SHP77 (cell line): ENCODE data around the gene SOCS7.

Experiments
- DNase-seq, 2 experiments: peaks; one replicate each; lab custom pipeline; 2025; lab: John Stamatoyannopoulos, UW

Gene SOCS7

DNA sequence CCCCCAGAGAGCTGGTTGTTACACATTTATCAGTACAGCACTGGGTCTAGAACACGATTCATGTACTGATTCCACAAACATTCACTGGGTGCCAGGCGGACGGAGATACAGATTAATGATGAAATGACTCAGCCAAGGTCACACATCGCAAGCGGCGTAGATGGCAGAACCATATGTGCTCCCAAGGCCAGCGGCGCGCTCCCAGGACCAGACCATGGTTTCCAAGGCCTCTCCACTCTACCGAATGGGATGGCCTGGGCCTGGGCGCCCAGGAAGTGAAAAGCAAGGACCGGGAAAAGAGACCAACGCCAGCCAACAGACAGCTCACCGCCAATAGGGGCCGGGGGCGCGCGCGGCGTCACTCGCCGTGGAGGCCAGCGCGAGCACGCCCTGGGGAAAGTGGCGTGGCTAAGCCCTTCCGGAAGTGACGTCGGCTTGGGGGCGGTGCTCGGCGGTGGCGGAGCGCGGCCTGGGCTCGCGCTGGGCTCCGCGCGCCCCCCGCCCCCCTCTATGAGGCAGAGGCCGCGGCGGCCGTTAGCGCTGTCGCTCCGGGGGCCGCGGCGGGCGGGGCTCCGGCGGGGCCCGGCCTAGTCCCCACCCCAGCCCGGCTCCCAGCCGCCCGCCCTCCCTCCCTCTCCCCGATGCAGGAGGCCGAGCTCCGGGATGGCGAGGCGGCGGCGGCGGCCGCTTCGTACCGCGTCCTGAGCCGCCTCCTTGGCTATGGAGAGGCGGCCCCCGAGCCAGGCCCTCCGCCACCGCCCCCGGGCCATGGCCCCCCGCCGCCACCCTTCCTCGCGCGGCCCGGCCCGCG, at the start of gene SOCS7:
TSS of gene SOCS7 (plus strand) at position 433 of the 811 bp plus-strand sequence. CDS start at position 642, 209 bp downstream.
- DNase-seq: peak; percentile 81 to 92

GRCh38 chr17:38315497-38315896, 36.1 kb upstream of the SOCS7 start:
- no peak for DNase-seq

DNA sequence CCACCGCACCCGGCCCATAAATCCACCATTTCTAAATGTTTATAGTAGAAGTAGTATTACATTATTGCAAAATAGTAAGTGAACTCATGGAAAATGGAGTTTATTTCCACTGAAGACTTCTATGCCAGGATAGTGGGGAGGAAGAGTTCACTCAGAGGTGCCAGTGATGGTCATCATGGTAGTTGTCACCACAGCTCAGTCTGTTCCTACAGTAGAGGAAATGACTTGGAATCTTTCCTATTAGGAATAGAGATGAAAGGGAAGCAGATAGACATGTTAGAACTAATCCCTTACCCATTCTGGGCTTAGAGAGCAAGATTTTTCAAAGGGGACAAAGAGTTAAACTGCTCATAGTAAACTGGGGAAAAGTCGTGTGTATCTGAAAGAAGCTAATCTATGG, 34.6 kb upstream of the SOCS7 start:
- DNase-seq: no peak

DNA sequence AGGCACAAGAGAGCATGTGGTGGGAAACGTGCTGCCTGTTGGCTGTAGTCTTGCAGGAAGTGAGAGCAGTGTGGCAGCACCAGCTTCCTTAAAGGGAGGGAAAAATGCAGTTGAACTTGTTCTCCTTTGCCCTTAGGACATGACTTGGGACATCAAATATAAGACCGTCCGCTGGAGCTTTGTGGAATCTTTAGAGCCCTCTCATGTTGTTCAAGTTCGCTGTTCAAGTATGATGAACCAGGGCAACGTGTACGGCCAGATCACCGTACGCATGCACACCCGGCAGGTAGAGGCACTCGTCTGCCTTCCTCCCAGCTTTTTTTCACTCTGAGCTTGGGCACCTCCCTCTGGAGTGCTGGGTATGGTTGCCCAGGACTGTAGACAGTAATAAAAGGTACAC, 31.2 kb upstream of the SOCS7 start:
- DNase-seq: no peak

DNA sequence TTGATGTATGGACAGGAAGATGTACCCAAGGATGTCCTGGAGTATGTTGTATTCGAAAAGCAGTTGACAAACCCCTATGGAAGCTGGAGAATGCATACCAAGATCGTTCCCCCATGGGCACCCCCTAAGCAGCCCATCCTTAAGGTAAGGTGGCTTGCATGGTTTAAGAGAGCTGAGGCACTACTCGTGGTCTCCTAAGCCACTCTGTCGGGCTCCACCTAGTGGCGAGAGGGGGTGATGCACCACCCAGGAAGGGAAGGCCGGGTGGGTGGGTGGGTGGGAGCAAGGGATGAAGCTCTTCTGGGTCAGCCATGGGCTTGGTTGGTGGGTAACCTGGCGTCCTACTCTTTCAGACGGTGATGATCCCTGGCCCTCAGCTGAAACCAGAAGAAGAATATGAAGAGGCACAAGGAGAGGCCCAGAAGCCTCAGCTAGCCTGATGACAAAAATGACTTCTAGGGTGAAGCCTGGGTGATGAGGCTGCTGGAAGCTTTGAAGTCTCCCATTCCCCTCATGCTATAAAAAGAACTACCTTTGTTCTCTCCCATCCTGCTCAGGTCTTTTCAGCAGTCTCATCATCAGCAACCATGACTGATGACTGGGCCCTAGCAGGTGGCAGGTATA, 29.4 kb upstream of the SOCS7 start:
- DNase-seq: peak; percentile 27 to 33

- DNase-seq: no peak
Observed at GRCh38 chr17:38322897-38323296, 28.7 kb upstream of the SOCS7 start.

DNA sequence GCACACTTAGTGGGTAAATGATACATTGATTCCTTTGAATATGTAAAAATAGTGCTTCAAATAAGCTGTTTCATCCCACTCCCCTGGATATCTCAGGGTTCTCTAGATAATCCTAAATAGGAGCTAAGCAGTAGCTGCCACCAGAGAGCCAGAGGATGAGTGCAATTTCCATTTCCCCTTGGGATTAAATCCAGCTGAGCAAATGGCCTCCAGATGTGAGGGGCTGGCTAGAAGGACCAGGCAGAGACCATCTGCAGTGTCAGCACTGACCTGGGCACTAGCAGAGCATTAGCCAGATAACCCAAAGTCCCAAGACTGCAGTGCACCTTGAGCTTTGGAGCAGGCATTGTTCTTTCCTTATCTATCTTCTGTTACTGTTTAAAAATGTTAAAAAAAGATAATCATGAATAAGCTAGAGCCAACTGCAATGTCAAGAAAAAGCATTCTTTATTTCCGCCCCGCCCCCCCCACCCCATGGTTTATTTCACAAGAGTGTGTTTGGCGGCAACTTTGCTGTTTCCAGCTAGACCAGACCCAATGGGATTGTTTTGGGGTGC, 27.4 kb upstream of the SOCS7 start:
- DNase-seq: no peak

DNA sequence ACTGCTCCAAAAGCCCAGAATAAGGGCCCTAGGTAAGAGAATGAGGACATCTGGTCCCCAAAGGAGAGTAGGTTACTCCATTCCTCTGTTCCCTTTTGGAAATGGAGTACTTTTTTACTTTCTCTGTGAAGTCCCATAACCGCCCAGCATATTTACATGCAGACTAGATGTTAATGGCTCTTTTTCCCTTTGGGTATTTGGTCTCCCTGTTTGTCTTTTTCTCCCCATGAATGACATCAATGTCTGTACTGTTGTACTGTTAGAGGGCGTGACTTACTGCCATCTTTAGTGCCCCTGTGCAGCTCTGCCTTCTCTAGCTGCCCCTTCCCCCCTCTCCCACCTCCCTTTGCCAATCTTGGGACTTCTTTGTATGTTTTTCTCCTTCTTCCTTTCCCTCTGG, 26.9 kb upstream of the SOCS7 start:
- no peak for DNase-seq

- no peak for DNase-seq
Observed at GRCh38 chr17:38325221-38325851, 26.3 kb upstream of the SOCS7 start.

GRCh38 chr17:38326996-38327792, 24.4 kb upstream of the SOCS7 start:
- DNase-seq: no peak

DNA sequence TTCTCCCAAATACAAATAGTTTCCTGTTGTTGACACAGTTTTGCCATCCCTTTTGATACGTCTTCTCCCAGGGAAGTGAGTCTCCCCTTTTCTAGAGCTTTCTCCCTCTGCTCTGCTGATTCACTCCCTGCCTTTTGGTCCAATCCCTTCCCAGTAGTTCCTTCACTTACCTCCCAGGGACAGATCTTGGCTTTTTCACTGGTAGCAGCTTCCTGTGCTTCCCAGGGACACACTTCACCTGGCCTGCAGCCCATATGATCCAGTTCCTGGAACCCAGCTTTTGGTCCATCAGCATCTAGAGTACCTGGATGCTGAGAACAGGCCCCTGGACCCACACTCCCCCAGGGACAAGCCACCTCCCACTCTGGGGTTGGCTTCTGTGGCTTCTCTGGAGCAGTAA, 23.7 kb upstream of the SOCS7 start:
- DNase-seq: no peak

DNA sequence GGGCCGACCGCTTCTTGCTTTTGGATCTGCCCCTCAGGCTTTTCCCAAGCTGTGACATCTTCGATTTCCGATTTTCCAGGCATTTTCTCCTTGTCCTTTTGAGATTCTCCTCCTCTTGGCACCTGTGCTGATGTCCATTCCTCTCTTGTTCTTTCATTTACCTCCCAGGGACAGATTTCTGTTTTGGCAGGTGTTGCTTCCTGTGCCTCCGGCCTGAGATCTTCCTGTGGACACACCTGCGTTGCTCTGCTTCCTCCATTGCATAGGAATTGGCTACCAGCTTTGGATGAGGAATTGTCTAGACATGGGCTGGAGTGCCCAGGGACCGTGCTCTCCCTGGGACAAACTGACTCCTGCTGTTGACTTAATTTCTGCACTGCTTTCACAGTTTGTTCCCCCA, 23.0 kb upstream of the SOCS7 start:
- no peak for DNase-seq

DNA sequence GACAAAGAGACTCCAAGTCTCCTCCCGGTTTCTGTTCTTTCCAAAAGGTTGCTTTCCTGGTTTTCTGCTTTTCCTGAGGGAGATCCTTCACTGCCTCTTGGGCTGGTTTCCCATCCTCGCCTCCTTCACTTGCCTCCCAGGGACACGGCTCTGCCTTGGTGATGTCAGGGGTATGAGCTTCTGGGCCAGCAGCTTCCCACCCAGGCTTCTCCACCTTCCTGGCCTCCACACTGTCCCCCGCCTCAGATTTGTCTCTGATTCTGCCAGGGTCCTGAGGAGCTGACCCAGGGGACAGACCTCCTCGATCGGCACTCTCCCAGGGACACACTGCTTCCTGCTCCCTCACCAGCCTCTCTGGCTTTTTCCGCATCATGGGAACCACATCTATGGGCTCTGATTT, 22.4 kb upstream of the SOCS7 start:
- DNase-seq: no peak

DNA sequence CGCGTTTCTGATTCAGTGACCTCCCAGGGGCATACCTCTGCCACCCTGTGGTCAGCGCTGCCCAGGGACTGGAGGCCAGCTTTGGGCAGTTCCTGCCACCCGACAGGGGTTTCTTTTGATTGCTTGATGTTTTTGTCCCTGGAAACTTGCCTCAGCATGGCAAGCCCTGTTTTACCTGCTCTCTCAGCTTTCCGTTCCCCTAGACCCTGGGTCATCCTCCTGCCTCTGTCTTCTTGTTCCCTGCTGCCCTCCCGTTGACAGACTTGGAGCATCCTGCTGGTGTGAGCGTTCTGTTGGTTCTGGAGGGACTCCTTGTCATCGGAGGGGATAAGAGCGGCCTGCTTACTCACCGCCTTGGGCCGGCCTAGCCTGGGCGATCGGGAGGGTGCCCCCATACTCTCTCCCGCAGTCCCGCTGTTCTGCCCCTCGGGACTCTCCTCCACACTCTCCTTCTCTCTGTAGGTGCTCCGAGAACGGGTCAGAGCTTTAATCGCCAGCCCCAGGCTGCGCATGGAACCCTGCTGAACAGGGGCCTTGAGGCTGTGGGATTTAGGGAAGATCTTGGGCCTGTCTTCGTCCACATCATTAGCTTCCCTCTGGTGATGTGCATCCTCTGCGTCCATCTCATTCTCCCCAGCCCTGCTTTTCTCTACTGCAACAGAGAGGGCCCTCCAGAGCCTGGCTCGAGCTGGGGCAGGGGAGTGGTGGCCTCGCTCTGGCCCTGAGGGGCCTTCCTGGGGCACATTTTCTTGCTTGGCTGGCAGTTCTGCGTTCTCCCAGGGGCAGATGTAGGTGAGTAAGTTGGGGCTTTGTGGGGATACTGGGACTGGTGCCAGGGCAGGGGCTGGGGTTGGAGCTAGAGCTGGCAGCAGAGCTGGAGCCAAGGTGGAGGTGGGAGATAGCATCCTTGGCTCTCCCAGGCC, 21.6 kb upstream of the SOCS7 start:
- DNase-seq: no peak

DNA sequence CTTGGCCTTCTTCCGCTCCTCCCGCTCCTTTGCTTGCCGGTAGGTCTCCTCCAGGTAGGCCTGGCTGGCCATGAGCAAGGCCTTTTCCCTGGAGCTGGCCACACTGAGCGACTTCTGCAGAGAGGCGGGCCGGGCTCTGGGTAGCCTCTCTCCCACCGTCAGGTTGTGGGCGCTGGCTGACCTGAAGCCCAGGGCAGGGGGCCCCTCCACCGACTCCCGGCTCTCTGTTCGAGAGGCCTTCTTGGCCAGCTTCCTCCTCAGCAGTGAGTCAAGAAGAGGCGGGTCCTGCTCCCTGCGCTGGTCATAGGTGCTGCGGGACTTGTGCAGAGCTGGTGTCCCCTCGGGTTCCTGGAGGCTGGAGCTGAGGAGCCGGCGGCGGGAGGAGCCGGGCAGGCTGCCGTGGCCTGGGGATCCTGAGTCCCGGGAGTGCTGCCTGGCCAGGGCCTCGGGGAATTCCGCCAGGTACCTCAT, 20.7 kb upstream of the SOCS7 start:
- no peak for DNase-seq

DNA sequence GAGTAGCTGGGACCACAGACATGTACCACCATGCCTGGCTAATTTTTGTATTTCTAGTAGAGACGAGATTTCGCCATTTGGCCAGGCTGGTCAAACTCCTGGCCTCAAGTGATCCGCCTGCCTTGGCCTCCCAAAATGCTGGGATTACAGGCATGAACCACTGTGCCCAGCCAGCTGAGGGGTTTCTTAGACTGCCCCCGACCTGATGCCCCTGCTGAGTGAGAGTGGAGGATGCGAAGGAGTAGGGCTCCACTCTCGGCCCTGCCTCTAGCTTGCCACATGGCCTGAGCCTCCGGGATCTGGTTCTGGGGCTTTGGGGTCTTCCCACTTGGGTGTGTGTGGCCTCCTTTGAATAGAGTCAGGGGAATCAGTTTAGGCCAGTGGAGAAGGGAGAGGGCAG, 18.9 kb upstream of the SOCS7 start:
- no peak for DNase-seq

GRCh38 chr17:38333635-38334295, 17.9 kb upstream of the SOCS7 start:
- DNase-seq: peak; percentile 29 to 54

- no peak for DNase-seq
Observed at GRCh38 chr17:38334480-38335364, 16.9 kb upstream of the SOCS7 start.

DNA sequence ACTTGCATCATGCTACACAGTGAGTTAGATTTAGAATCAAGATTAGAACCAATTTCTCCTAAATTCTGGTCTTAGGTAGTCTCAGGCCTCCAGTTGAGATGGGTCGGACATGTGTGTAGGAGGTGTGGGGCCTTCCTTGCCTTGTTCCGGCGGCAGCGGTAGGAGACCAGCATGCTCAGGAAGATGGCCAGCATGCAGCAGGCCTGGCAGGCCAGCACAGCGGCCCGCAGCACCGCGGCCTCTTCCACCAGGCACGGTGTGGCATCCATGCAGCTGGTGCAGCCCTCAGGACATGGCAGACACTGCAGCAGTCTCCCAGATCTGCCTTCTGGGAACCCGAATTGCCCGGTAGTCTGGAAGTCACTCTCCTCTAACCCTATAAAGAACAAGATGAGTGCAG, 14.8 kb upstream of the SOCS7 start:
- DNase-seq: no peak
